ENCODE measurements around the gene GPA33.
A peak's percentile ranks its signal among the peaks of the same experiment; 100 is the strongest.

DNA sequence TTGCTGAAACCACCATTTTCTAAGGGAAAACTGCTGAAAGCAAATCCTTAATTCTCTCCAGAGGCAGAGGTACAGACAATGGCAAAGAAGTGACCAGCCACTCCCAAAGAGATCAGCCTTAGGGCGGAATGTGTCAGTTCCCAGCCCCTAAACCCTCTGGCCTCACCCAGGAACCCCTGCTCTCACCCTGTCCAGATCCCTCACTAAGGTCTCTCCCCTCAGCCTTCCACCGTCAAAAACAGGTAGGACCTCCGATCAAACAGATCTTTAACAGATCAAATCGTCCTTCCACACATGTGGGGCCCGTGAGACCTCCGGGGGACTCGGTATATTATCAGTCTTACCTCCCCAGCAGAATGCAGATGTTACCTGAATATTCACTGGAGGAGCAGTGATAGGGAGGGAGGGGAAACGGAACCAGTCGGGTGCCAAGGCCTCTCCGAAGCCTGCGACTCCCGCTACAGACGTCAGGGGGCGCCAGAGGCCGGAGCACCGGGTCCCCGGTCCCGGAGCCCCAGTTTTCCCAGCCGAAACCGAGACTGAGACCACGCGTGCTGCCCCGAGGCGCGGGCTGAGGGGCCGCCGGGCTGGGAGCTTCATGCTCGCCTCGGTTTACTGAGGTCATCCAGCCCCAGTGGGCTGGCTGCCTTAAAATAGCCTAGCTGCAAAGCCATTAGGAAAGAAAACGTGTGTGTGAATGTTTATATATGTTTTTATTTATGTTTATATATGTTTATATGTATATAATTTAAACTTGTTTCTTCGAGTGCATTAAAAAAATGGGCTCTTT is 23.6 kb downstream of the GPA33 start:
- TF ChIP-seq, protein P1, sequence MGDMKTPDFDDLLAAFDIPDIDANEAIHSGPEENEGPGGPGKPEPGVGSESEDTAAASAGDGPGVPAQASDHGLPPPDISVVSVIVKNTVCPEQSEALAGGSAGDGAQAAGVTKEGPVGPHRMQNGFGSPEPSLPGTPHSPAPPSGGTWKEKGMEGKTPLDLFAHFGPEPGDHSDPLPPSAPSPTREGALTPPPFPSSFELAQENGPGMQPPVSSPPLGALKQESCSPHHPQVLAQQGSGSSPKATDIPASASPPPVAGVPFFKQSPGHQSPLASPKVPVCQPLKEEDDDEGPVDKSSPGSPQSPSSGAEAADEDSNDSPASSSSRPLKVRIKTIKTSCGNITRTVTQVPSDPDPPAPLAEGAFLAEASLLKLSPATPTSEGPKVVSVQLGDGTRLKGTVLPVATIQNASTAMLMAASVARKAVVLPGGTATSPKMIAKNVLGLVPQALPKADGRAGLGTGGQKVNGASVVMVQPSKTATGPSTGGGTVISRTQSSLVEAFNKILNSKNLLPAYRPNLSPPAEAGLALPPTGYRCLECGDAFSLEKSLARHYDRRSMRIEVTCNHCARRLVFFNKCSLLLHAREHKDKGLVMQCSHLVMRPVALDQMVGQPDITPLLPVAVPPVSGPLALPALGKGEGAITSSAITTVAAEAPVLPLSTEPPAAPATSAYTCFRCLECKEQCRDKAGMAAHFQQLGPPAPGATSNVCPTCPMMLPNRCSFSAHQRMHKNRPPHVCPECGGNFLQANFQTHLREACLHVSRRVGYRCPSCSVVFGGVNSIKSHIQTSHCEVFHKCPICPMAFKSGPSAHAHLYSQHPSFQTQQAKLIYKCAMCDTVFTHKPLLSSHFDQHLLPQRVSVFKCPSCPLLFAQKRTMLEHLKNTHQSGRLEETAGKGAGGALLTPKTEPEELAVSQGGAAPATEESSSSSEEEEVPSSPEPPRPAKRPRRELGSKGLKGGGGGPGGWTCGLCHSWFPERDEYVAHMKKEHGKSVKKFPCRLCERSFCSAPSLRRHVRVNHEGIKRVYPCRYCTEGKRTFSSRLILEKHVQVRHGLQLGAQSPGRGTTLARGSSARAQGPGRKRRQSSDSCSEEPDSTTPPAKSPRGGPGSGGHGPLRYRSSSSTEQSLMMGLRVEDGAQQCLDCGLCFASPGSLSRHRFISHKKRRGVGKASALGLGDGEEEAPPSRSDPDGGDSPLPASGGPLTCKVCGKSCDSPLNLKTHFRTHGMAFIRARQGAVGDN (IDR thresholded peaks at IDR 0.05): no peak
- no peak for TF ChIP-seq EZH2 (IDR thresholded peaks at IDR 0.05; ENCODE audit: borderline replicate concordance, control insufficient read depth, low read depth, low read length)
- TF ChIP-seq CBX5 (IDR thresholded peaks at IDR 0.05; ENCODE audit: low read depth): no peak
- TF ChIP-seq, protein P2, sequence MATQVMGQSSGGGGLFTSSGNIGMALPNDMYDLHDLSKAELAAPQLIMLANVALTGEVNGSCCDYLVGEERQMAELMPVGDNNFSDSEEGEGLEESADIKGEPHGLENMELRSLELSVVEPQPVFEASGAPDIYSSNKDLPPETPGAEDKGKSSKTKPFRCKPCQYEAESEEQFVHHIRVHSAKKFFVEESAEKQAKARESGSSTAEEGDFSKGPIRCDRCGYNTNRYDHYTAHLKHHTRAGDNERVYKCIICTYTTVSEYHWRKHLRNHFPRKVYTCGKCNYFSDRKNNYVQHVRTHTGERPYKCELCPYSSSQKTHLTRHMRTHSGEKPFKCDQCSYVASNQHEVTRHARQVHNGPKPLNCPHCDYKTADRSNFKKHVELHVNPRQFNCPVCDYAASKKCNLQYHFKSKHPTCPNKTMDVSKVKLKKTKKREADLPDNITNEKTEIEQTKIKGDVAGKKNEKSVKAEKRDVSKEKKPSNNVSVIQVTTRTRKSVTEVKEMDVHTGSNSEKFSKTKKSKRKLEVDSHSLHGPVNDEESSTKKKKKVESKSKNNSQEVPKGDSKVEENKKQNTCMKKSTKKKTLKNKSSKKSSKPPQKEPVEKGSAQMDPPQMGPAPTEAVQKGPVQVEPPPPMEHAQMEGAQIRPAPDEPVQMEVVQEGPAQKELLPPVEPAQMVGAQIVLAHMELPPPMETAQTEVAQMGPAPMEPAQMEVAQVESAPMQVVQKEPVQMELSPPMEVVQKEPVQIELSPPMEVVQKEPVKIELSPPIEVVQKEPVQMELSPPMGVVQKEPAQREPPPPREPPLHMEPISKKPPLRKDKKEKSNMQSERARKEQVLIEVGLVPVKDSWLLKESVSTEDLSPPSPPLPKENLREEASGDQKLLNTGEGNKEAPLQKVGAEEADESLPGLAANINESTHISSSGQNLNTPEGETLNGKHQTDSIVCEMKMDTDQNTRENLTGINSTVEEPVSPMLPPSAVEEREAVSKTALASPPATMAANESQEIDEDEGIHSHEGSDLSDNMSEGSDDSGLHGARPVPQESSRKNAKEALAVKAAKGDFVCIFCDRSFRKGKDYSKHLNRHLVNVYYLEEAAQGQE (IDR thresholded peaks at IDR 0.05; ENCODE audit: low read depth, low read length): no peak
- TF ChIP-seq POLR2A (IDR thresholded peaks at IDR 0.05; ENCODE audit: low read depth, low read length): no peak
- peak; percentile 87 for TF ChIP-seq RAD21 (IDR thresholded peaks at IDR 0.05; ENCODE audit: insufficient read depth, low read depth, low read length)
- TF ChIP-seq, protein P3, sequence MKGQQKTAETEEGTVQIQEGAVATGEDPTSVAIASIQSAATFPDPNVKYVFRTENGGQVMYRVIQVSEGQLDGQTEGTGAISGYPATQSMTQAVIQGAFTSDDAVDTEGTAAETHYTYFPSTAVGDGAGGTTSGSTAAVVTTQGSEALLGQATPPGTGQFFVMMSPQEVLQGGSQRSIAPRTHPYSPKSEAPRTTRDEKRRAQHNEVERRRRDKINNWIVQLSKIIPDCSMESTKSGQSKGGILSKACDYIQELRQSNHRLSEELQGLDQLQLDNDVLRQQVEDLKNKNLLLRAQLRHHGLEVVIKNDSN (IDR thresholded peaks at IDR 0.05; ENCODE audit: borderline replicate concordance, extremely low read length, insufficient read depth, low read depth, low read length): no peak
